Activated CD4-positive, alpha-beta T cell treated with anti-CD3 and anti-CD28 coated beads, Interleukin-2, Interleukin-6, amounts not matched to agents 100 ng/mL and 50 ng/mL, durations not matched to agents 16 hours and 8 hours (primary cell): Measurements from ENCODE around the gene FERMT2.
"Not testable (repeated sequence)": the region's sequence is repeated elsewhere in the genome, so short reads cannot be mapped to it uniquely, and the experiment has no call there.

ENCODE experiments used
- DNase-seq: peaks from one replicate; pipeline ENCODE4 v3.0.0-alpha.2; 2020

Gene FERMT2

DNA sequence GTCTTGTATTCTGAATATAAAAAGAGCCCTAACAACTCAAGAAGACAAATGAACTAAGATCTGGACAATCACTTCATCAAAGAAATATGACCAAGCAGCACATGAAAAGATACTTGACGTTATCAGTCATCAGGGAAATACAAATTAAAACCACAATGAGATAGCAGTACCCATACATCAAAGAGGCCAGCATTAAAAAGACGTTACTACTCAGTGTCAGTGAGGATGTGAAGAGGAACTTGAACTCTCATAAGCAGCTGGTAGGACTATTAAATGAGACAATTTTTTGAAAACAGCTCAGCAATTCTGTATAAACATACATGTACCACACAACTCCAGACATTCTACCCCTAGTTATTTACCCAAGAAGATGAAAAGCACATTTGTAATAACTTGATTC is 55.9 kb downstream of the FERMT2 start:
- peak; percentile 6 for DNase-seq

DNA sequence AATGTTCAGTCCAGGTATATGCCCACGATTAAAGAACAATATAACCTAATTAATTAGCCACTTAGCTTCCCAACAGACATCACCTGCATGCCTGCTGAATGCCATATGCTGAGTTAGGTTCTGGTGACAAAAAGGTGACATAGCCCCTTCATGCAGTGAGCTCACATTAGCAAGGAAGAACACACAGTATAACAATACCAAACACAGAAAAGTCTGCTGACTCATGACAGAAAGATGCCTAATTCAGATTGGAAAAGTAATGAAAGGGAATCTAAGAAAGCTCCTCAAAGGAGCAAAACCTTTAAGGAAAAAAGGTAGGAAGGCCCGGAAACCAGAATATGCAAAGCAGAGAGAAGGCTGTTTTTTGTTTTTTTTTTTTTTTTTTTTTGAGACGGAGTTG is 59.0 kb downstream of the FERMT2 start:
- no peak for DNase-seq

DNA sequence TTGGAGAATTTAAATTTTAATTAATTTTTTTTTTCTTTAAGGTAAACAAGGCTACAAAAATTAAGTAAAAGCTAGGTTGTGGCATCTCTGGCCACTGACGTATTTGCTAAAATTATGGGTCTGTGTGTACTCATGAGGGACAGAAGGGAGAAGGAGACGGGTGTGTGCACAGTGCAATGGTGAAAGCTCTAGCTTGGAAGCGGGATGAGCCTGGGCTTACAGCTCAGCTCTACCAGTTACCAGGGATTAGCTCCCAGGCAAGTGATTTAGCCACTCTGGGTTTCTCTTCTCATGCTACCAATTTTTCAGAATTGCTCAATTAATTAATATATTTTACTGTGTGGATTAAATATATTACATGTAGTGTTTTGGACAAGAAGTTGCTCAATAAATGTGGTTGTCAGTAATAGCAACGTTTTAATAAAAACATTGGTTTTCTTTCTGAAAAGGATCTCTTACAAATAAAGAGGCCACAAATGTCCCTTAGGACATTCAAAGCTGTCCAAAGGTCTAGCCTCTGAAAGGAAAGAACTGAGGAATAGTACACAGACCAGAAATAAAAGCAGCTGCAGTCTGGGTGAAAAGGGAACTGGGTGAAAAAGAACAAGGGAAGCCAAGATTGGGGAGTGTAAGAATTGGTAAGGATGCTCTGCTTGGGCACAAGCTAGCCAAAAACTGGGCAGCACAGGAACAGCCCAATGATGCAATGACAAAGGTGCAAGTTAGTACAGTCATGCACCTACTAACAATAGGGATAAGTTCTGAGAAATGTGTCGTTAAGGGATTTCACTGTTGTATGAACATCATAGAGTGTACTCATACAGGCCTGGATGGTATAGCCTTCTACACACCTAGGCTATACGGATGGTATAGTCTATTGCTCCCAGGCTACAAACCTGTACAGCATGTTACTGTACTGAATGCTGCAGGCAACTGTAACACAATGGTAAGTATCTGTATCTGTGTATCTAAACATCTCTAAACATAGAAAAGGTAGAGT is 61.7 kb downstream of the FERMT2 start:
- DNase-seq, result no peak

DNA sequence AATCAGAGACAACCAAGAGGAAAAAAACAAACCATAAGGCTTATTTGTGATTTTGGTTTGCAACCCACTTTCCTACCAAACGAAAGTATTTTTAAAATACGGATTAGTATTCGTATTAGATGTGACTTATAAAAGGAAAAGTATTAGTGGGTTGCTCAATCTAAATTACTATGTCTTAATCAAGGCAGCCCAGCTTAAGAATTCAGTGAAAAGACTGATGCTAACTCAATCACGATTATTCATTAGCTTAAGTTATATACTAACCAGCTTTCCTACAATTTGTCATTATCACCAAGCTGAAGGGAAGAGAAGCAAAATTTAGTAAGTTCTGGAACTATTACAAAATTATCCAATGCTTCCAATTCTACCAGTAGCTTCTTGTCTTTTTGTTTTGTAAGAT is 62.7 kb downstream of the FERMT2 start:
- no peak for DNase-seq

DNA sequence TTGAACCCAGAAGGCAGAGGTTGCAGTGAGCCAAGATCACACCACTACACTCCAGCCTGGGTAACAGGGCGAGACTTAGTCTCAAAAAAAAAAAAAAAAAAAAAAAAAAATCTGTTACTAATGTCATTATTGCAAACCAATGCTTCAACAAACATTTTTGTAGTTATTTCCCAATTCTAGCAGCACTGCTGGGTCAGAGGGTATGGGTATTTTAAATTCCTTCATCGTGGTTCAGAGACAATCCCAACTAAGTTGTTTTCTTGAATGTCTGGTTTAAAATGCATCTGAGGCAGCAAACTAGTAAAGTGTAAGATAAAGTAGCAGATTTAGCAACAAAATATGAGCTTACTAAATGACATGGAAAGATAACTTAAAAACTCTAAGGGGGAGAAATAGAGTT is 65.6 kb downstream of the FERMT2 start:
- DNase-seq, result no peak

DNA sequence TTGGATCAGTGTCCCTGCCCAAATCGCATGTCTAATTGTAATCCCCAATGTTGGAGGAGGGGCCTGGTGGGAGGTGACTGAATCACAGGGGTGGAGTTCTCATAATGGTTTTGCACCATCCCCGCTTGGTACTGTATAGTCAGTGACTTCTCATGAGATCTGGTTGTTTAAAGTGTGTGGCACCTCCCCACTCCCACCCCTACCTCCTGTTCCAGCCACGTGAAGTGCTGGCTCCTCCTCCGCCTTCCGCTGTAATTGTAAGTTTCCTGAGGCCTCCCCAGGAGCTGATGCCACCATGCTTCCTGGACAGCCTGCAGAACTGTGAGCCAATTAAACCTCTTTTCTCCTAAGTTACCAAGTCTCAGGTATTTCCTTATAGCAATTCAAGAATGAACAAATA is 67.2 kb downstream of the FERMT2 start:
- no peak for DNase-seq

DNA sequence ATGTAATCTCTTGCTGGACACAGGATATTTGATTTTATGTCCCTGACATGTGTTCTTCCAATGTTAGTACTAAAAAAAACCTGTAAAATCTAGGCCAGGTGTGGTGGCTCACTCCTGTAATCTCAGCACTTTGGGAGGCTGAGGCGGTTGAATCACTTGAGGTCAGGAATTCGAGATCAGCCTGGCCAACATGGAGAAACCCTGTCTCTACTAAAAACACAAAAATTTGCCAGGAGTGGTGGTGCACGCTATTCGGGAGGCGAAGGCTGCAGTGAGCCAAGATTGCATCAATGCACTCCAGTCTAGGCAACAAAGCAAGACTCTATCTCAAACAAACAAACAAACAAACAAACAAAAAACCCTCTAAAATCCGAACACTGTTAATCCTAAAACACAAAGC is 68.0 kb downstream of the FERMT2 start:
- no peak for DNase-seq

DNA sequence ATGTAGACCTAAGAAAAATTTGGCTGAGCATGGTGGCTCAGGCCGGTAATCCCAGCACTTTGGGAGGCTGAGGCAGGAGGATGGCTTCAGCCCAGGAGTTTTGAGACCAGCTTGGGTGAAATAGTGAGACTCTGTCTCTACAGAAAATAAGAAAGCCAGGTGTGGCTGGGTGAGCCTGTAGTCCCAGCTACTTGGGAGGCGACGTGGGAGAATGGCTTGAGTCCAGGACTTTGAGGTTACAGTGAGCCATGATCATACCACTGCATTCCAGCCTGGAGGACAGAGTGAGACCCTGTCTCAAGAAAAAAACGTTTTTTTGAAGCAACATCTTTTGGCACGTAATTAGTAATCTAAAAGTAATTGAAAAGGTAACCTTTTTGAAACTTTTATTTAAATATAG is 70.9 kb downstream of the FERMT2 start:
- no peak for DNase-seq

GRCh38 chr14:52878946-52879345 is 71.9 kb downstream of the FERMT2 start:
- DNase-seq, result no peak

- no peak for DNase-seq
These were observed 72.4 kb downstream of the FERMT2 start for GRCh38 chr14:52878469-52878868.

DNA sequence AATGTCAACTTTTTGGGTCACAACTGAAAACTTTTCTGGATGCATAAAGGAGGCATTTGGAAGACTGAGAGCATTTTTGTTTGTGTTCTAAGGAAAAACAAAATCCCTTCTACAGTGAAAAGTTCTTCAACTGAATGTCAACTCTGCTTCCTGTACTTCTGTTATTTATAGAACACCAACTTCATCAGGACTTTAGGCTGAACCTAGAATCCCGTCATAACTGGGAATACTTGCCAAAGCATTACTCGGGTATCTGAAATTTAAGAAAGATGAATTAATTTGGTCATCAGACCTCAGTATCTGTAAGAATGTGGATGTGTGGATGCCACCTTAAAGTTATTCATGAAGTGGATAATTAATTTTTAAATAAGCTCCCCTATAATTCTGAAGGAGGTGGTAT is 73.2 kb downstream of the FERMT2 start:
- no peak for DNase-seq

- DNase-seq, result no peak
These were observed 74.0 kb downstream of the FERMT2 start for GRCh38 chr14:52876806-52877205.

DNA sequence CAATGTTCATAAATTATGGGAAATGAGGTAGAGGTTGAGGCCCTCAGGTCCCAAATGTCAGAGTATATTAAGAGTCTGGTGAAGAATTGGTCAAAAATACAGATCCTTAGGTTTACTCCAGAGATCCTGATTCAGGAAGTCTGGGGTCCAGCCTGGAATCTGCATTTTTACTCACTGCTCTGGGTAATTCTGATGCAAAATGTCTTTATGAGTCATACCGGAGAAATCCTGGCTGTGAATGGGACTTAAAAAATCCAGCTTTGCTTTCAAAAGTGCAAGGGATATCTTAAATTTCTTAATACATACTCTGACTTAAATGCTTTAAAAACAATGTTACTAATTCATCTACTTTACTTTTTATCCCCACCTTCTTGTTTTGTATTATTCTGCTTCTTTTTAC is 74.5 kb downstream of the FERMT2 start:
- DNase-seq, result no peak

DNA sequence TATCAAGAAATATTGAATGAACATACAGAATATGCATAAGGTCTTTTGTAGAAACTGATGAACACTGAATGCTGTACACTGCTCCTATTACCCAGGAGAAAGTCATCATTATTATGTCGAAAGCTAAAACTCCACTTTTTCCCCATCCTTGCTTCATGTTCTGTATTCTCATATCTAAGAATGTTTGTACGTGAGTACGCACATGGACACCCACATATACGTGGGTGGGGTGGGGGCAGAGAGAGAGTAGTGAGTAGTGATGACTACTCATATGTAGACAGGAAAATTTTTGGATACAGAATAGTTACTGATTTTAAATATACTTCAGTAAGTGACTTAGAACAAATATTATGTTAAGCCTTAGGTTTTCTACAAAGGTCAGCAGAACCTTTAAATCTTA is 75.1 kb downstream of the FERMT2 start:
- DNase-seq, result no peak

DNA sequence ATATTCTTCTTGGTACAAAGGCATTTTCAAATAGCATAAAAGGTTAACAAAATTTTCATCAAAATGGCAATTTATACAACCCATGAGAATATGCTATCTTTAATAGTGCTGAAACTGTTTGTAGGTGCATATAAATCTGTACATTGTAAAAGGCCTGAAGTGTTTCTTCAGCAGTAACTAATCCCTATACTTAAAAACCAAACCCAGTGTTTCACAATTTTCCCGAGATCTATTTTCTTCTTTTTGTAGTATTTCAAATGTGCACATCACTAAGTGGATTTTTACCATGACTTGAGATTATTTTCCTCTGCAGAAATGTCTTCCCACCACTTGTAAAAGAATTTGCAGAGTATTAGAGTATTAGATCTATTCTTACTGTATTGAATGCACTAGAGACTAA is 76.5 kb downstream of the FERMT2 start:
- DNase-seq, result no peak

- no peak for DNase-seq
These were observed 77.2 kb downstream of the FERMT2 start for GRCh38 chr14:52873694-52874093.

DNA sequence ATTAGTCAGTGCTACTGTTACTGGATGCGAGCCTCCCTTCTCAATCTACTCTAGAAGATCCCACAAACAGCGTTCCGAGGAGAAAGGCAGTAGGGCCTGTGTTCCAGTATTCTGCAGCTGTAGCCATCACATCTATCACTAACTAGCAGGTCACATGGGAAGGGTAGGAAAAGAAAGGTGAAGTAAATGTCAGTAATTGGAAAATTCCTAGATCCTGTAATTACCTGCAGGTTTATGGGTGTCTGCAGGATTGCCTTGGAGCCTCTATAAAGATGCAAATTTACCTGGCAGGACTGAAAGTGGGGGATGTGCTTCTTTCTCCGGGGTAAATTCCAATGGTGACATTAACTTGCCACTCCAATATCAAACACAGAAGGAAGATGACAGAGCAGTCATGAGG is 77.8 kb downstream of the FERMT2 start:
- DNase-seq, result no peak

- DNase-seq, result no peak
These were observed 79.2 kb downstream of the FERMT2 start for GRCh38 chr14:52871606-52872005.

DNA sequence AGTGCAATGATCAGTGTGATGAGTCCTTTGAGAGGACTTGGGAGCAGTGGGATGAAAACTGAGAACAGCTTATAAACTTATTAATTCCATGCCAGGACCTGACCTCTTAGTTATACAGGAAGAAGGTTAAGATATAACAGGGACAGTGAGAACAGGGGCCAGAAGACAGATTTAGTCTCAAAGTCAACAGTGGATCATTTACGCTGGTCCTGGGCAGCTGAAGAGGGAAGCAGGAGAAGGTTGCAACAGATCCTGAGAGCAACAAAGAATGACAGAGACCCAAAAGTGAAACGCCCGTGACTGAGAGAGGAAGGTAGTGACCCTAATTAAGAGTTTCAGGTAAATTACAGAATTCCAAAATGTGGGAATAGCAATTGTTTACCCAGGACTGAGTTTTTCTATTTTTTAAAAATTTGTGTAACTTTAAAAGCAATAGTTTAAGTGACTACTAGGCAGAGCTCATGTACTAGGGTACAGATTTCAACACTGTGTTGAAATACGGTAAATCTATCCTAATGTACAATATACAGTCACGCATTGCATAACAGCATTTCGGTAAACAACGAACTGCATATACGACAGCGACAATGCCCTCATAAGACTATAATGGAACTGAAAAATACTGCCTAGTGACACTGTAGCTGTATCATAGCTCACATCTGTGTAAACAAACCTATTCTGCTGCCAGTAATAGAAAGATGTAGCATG is 81.8 kb downstream of the FERMT2 start:
- DNase-seq, result no peak

GRCh38 chr14:52864893-52865292 is 86.0 kb downstream of the FERMT2 start:
- not testable (repeated sequence) for DNase-seq

DNA sequence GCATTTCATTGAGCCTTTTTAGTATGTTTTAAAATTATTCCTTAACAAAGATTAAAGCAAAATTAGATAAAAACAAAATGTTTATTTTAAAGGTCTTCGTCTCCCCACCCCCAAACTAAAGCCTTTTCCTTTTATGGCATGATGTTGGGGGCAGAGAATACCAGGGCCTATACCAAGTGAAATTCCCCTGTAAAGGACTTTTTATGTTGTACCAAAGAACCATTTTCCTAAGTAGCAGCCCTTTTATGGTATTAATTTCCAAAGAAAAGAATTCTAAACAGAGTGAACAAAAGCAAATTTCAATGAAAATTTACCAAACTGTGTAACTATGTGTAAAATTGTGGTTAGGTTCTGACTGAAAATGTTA is 87.5 kb downstream of the FERMT2 start:
- DNase-seq, result no peak

DNA sequence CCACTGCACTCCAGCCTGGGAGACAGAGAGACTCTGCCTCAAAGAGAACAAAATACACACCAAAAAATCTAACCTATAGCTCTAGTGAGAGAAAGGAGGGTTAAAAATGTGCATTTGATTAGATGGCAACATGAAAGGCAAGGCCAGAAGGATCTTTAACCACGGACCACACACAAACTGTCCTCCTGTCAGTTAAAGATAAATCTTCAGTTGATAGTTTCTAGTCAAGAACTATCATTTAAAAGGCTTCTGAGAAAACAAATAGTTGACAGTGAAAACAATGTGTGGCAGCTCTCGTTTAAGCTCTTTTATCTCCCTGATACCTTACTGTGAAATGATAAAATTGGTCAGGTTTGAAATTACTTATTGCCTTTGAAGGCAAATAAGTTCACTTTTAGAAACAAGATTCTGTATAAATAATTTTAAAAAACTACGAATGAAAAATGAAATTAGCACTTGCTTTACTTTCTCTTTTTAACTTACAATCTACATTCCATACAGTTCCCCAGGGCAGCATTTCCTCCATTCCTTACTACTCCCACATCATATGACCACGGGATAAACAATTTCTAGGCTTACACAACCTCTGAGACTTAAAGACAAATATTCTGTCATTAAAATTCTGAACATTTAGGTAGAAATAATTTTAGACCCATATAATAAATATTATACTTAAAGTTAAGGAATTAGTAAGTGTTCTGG is 88.1 kb downstream of the FERMT2 start:
- DNase-seq, result no peak

DNA sequence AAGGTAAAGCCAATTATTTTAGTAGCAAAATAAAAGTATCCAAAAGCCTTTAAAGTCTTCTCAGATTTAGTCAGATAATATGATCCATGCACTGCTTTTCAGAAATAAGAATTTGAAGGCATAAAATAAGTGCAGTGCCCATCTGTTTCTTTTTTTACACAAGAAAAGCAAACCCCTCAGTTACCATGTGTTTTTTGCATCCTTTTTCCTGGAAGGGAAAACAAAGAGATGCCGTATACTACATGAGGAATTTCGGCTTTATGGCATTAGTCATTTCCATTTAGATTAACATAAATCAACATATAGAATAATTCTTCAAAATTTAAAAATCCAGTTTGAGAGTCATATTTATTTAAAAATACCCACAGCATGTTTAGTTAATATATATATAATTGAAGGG is 89.4 kb downstream of the FERMT2 start:
- no peak for DNase-seq

- no peak for DNase-seq
These were observed 89.9 kb downstream of the FERMT2 start for GRCh38 chr14:52860910-52861309.
